Measurements from ENCODE around the gene ZDHHC23.

ZDHHC23 gene, protein sequence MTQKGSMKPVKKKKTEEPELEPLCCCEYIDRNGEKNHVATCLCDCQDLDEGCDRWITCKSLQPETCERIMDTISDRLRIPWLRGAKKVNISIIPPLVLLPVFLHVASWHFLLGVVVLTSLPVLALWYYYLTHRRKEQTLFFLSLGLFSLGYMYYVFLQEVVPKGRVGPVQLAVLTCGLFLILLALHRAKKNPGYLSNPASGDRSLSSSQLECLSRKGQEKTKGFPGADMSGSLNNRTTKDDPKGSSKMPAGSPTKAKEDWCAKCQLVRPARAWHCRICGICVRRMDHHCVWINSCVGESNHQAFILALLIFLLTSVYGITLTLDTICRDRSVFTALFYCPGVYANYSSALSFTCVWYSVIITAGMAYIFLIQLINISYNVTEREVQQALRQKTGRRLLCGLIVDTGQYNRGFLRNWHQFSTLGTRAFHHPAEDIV

DNA sequence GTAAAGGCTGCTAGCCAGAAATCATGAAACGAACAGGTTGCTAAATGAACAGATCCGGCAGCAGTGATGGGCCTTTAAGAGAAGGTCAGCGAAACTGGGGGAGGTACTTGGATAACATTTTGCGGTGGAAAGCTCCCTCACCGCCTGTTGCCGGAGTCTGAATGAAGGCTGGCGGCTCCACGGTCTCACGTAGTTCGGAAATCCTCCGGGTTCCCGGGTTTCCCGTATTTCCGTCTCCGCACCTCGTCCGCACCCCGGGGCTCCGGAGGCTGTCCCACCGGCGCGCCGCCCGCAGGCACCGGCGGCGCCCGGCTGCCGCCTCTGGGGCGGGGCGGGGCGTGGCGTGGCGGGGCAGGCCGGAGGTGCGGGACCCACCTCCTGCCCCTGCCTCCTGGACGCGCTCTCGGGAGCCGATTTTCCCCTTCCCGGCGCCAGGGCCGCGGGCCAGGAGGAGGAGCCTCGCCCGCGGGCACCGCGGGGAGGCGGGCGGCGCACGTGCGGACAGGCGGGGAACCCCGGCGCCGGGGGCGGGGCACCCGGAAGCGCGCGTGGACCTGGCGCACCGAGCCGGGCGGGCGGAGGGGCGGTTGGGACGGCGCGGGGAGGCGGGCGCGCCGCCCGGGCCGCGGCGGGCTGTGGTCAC lies at the start of gene ZDHHC23:
Gene ZDHHC23, plus strand, starts transcription at position 642 of the 643 bp plus-strand sequence. CDS start 790 bp downstream, outside the sequence.
- DNase-seq: peak; percentile 55 to 65

DNA sequence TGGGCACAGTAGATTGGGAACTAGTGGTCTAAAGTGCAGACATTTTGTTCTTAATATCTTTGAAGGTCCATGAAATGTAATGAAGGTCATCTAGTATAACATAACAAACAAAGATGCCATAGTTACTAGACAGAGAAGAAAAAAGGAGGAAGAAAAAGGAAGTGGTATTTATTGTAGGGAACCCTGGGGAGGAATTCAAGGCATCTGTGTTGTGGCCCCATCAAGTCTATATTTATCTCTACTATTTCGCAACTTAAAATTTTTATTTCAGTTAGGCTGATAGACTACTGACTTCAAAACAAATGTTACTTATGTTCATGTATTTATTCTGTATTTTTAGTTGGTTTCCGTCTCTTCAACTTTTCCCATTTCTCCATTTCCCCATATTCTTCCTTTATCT lies 48.9 kb upstream of the ZDHHC23 start:
- DNase-seq: no peak

DNA sequence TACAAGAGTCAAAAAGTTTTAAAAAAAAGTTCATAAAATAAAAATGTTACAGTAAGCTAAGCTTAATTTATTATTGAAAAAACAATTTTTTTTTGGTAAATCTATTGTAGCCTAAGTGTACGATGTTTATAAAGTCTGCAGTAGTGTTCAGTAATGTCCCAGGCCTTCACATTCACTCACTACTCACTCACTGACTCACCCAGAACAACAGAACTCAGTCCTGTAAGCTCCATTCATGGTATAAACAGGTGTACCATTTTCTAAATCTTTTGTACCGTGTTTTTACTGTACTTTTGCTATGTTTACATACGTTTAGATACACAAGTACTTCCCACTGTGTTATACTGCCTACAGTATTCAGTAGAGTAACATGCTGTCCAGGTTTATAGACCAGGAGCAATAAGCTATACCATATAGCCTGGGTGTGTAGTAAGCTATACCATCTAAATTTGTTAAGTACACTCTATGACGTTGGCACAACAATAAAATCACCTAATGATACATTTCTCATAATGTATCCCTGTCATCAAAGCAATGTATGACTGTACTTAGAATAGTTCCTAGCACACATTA lies 41.2 kb upstream of the ZDHHC23 start:
- DNase-seq: no peak

DNA sequence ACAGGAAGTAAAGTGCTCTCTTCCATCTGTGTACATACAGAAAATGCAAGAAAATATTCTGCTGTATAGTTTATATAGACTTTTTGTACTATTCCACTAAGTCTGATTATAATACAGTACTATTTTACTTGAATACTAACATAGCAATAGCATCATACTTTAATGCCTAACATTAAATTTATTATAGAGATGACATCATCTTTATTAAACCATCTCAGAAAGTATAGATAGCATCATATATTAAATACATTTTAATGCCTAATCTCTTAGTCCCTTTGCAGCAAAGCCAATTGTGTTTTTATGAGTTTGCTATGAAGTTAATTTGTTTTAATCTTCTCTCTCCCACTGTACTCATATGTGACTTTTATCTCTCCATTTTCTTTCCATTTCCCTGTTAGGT lies 39.7 kb upstream of the ZDHHC23 start:
- DNase-seq: no peak

DNA sequence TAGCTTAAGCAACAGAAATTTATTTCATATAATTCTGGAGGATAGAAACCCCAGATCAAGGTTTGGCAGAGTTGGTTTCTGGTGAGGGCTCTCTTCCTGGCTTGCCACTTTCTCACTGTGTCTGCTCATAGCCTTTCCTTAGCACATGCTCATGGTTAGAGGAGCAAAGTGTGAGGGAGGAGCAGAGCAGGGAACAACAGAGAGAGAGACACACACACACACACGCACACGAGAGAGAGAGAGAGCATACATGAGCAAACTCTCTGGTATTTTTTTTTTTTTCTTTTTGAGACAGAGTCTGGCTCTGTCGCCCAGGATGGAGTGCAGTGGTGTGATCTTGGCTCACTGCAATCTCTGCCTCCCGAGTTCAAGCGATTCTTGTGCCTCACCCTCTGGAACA lies 36.8 kb upstream of the ZDHHC23 start:
- DNase-seq: no peak

DNA sequence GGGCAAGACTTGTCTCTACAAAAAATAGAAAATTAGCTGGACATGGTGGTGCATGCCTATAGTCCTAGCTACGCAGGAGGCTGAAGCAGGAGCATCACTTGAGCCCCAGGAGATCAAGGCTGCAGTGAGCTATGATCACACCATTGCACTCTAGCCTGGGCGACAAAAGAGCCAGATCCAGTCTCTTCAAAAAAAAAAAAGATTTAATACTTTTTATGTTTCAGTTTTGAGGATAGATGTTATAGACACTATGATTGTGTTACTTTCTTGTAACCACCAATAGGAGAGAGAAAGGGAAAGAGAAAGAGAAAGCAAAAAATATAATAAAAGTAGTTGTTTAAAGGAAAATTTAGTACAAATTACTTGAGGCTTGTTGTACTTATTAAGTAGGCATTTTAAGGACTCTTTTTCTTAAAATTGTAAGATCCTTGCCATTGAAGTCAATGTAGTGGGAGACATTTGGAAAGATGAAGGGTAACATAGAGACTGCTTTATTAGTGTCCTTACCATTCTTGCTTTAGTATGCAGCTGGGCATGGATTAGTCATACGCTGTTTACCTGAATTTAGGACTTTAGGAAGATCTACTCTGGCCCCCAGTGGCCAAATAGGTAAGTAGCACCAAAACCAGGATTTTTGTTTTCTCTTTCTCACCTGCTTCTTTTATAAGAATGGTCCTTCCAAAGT lies 35.1 kb upstream of the ZDHHC23 start:
- DNase-seq: peak; percentile 26 to 35

DNA sequence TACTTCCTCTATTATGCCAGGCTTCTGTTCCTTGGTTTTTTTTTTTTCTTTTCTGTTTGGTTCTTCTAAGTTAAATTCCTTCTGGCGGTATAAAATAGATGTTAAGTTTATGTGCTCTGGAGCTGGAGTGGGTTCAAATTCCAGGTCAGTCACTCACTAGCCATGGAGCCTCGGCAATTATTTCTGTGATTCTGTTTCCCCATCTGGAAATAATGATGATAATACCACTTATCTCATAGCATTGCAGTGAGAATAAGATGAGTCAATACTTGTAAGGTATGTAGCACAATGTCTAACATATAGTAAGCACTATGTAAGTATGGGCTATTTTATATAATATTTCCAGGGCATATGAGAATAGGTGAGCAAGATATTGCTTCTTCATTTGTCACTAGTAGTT lies 33.2 kb upstream of the ZDHHC23 start:
- DNase-seq: no peak

DNA sequence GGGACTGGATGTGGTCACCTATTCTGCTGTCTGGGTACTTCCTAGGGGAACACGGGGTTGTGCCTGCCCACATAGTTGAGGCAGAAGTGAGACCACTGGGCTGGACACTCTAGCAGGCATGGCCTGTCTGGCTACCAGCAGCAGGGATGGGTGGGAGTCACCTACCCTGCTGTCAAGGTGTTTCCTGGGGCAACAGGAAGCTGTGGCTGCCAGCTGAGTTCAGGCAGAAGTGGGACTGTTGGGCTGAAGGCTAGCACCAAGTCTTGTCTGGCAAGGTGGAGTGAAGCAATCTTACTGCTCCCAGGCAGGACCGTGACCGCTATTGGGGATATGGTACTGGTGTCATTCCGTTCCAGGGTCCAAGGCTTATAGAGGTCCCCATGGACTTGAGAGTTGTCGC lies 20.3 kb upstream of the ZDHHC23 start:
- DNase-seq: no peak

DNA sequence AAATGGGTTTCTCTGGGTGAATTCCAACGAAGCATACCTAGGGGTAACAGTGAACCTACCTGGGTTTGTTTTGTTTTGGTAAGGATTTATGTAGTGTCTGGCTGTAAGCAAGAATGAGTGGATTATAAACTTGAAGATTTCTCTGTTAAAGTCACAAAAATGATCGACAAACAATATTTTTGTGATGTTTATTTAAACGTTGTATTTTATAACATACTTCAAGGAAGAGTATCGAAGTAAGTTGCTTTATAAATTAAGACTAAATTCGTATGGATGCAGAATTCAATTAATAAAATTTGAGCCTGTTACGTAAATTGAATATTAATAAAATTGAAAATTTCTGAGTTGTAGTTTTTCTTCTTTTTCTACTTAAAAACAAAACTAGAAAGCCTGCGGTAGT lies 982 bp upstream of the ZDHHC23 start:
- DNase-seq: no peak

DNA sequence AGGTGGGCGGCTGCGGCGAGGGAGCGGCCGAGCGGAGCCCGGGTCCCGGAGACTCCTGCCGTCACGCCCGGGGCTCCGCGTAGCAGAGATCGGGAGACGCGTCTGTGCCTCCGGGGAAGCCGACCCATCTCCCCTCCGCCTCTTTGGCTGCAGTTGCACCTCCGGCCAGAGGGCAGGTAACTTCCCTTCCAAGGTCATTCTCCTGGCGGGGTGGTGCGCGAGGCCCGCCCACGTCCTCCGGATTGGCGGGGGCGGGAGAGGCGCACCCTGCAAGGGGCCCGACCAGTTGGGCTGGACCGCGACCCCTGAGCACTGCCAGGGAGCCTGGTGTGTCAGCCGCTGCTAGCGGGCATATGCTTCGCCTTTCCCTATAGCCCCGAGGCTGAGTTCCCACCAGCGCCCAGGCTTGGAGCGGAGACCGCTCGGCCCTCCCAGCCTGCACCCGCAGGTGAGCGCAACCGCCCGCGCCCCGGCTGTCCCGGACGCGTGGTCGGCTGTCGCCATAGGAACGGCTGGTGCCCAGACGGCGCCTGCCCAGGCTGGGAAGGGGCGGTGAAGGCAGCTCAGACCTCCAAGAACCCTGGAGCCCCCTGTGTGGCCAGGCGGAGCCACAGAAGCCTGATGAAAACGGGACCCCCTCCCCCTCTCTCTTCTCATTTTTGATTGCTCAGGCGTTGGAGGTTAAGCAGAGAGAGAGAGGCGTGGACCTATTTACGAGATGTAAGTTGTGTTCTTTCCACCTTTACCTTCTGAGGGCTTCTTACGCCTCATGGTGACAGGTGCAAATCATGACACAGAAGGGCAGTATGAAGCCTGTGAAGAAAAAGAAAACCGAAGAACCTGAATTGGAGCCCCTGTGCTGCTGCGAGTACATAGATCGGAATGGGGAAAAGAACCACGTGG lies 453 bp downstream of the ZDHHC23 start:
- DNase-seq: peak; percentile 23 to 26

DNA sequence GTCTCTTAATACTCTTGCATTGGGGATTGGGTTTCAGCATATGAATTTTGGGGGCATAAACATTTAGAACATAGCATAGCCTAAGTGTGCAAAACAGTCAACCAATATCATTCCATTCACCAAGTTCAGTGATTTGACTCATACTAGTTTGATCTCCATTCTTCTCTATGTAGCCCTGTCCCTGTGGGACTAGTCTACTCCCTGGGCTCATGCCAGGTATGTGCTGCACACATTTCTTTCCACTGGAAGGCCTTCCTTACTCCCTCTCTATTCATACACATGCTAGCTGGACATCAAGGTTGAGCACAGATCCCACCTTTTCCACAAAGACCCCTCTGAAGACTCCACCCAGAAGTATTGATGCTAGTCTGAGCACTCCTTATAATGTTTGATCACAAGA lies 5.1 kb downstream of the ZDHHC23 start:
- DNase-seq: no peak

DNA sequence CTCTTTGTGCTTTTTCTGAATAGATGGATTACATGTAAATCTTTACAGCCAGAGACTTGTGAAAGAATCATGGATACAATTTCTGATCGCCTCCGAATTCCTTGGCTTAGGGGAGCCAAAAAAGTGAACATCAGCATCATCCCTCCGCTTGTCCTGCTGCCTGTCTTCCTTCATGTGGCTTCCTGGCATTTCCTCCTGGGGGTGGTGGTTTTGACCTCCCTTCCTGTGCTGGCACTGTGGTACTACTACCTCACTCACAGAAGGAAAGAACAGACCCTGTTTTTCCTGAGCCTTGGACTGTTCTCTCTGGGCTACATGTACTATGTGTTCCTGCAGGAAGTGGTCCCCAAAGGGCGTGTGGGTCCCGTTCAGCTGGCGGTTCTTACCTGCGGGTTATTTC lies 5.9 kb downstream of the ZDHHC23 start:
- DNase-seq: no peak

DNA sequence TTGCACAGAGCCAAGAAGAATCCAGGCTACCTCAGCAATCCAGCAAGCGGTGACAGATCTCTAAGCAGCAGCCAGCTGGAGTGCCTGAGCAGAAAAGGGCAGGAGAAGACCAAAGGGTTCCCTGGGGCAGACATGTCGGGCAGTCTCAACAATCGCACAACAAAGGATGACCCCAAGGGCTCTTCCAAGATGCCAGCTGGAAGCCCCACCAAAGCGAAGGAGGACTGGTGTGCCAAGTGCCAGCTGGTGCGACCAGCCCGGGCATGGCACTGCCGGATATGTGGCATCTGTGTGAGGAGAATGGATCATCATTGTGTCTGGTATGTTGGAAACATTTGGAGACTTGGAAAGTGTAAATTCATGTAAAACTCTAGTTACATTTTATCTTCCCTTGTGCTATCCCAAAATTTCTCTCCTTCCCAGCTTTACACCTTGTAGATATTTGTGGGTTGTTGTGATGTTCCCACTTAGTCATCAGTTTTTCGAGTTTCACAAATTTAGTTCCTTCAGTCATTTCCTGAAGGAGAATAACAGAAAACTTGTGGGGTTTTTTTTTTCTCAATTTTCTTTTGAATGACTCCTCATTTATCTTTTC lies 6.4 kb downstream of the ZDHHC23 start:
- no peak for DNase-seq

DNA sequence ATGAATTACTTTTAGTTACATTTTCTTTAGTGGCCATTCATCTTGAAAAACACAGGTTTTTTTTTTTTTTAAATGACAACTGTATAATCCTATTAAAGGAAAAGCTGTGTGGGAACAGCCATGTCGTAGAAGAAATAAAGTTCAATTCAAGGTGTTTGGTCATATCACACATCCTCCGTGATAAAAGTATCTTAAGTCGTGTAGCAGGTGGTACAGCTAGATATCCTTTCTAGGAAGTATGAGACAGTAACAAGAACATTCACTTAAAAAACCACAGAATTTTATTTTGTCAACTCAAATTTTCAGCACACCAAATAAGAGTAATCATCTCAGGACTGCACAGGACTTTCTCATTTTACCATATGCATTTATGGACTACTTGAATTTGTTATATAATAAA lies 16.1 kb downstream of the ZDHHC23 start:
- no peak for DNase-seq

DNA sequence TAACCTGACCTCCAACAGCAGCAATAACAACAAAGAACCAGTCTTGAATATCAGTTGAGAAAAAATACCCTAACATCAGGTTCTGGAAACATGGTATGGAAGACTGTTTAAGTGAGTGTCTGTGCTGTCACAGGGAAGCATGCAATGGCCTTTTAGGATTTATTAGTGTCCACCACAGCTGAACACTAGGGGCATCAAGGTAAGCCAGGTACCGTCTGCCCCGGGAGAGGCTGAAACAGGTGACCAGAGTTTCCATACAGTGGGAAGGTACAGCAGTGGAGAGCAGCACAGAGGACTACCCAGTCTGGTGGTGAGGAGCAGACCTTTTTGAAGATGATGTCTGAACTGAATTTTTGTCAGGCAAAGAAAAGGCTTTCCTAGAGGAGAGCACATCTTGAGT lies 18.4 kb downstream of the ZDHHC23 start:
- DNase-seq: no peak

DNA sequence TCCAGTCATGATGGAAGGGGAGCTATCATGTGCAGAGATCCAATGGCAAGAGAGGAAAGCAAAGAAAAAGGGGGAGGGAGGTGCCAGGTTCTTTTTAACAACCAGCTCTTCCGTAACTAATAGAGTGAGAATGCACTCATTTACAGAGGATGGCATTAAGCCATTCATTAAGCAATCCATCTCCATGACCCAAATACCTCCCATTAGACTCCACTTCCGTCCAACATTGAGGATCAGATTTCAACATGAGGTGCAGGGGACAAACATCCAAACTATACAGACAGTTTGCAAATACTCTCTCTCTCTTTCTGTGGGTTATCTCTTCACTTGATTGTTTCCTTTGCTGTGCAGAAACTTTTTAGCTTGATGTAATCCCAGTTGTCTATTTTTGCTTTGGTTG lies 21.2 kb downstream of the ZDHHC23 start:
- no peak for DNase-seq

DNA sequence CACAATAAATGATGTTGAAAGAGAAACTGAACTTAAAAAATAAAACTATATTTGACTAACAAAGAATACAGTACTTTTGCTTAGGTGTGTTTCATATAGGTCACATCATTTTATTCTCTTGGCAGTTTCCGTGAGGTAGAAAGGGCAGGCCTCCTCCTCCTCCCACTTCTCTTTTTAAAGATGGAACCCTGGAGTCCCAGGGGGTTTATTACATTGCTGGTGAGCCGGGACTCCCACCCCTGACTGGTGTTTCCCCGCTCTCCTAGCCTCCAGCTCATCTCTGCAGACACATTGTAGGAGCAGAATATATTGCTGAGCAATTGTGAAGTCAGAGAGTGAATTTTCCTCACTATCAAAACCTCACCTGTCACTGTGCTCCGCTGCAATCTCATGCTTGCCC lies 30.0 kb downstream of the ZDHHC23 start:
- DNase-seq: no peak

DNA sequence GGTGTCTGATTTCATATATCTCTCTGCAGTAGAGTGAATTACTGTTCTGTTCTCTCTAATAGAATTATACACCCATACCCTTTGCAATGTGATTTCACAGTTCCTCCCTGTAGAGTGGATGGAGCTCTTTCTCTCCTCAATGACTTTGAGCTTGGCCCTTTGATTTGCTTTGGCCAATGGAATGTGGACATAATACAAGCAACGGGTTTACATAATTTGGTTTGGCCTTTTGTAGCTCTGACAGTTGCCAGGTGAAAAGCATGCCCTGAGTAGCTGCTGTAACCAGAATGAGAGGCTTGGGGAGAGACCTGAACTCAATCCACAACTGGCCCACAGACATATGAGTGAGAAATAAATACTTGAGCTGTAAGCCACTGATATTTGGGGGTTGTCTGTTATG lies 32.1 kb downstream of the ZDHHC23 start:
- no peak for DNase-seq

DNA sequence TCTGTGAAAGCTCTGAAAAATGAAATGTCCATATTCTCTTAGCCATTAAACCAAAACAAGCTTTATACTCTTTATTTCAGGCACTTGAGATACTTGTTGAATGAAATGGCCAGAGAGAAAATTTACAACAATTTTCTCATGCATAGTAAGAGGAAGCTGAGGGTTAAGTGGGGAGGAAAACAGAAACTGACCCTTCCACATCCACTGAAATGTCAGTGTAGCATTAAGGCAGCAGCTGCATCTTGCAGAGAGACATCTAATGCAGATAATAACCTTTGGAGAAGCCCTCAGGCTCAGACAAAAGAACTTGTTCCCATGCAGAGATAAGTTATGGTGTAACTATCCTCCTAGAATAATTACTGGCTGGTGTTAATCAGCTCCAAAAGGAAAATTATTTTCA lies 34.0 kb downstream of the ZDHHC23 start:
- no peak for DNase-seq

DNA sequence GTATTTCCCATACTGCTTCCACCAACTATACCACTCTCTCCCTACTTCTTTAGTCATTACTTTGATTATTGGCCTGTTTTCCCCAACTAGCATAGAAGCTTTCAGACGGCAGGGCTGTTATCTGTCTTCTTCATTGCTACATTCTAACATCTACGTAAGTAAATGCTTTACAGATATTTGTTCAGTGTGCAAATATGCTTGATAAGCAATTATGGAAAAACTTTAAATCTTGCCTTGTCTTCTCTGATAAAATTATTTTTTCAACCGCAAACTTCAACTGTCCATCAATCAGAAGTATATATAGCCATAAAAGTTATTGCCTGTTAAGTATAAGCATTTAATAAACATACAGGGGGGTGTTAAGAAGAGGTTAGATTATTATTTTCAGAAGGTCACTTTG lies 35.7 kb downstream of the ZDHHC23 start:
- DNase-seq: no peak

DNA sequence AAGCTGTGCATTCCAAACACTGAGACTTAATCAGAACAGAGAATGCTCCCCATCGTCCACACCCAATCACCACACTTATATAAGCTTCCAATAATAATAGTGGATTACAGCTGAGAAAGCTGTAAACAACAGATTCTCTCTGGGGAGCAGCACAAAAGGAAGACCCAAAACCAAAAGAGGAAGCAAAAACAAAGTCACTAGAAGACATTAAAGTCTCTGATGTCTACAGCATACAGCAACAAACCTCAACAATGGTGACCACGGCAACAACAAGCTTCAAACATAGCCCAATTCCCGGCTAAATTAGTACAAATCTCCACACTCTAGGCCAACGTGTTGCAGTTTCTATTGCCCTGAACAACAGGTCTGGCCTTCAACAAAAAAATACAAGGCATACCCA lies 37.7 kb downstream of the ZDHHC23 start:
- DNase-seq: no peak

DNA sequence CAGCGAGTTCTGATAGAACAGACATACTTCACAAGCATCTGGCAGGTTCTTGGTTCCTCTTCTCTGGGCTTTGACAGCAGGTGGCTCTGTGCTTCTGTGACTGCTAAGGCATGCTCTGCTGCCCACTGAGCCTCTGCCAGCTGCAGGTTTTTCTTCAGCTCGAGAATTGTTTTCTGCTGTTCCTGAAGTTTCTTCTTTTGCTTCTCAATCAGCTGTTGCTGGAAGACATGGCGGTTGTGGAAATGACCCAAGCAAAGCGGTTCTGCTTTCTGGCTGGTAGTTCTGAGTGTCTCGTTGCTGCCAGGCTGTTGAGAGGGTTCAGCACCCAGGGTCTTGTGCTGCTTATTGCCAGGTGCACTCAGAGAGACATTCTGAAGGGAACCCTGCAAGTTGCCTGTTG lies 57.7 kb downstream of the ZDHHC23 start:
- no peak for DNase-seq

Data from activated CD4-positive, alpha-beta T cell treated with anti-CD3 and anti-CD28 coated beads for 4 hours (primary cell).